Panc1 (cell line): ENCODE results near the gene NCK2. TPM values are rescaled to one million over a fixed set of nuclear protein-coding genes. Genes with fewer than 3 reads are reported as not detected.

Experiments used
- ATAC-seq: fragments of 200-7000 bp; cut with Tn5 transposase; 2 replicates; pipeline ENCODE4 v1.9.1; 2020; ENCODE audit warnings: mild to moderate bottlenecking, moderate library complexity
- BruUV-seq: library from RNA; stranded (reverse); fragments of 400-500 nt; replicated peaks from 2 replicates; lab custom pipeline; 2021; lab: Mats Ljungman, UMichigan
- CTCF ChIA-PET: fragments of 300-600 bp; sonication (Branson Sonifier 250); formaldehyde crosslinking; loops from one replicate; lab custom pipeline; 2022; ENCODE audit warnings: antibody characterized with exemption; lab: Charles Lee
- POLR2A ChIA-PET: fragments of 300-600 bp; sonication (Branson Sonifier 250); formaldehyde crosslinking; loops from one replicate; lab custom pipeline; 2022; ENCODE audit warnings: antibody characterized with exemption; lab: Charles Lee
- DNase-seq: peaks from one replicate; pipeline ENCODE4 v3.0.0-alpha.2; 2010; ENCODE audit warnings: low read depth, low spot score
- H3K27ac ChIP-seq: 2 replicates; pipeline ENCODE4 v1.5.1; 2011; ENCODE audit warnings: mild to moderate bottlenecking, low read length, inconsistent platforms
- H3K27me3 ChIP-seq: fragments of 200-500 bp; sonication (Bioruptor generic); 2 replicates; pipeline ENCODE4 v1.6.0; 2014; ENCODE audit warnings: low read length, inconsistent platforms; ENCODE audit not compliant: control insufficient read depth, insufficient read depth
- H3K36me3 ChIP-seq: fragments of 200-500 bp; sonication (Bioruptor generic); 2 replicates; pipeline ENCODE4 v1.5.1; 2014; ENCODE audit warnings: inconsistent platforms, mild to moderate bottlenecking, low read length, moderate library complexity; ENCODE audit not compliant: control insufficient read depth, insufficient read depth
- H3K4me1 ChIP-seq: 2 replicates; pipeline ENCODE4 v1.5.1; 2011; ENCODE audit warnings: inconsistent platforms, mild to moderate bottlenecking, low read length, moderate library complexity; ENCODE audit not compliant: control insufficient read depth, insufficient read depth
- H3K4me3 ChIP-seq, 2 experiments: 2 replicates each; pipeline ENCODE4 v1.5.1; 2011 to 2012; ENCODE audit warnings: low read depth in 2 of 2, low read length in 2 of 2, mild to moderate bottlenecking in 2 of 2, inconsistent platforms in 1 of 2, moderate library complexity in 1 of 2
- H3K9me3 ChIP-seq: fragments of 200-500 bp; sonication (Bioruptor generic); 2 replicates; pipeline ENCODE4 v1.5.1; 2014; ENCODE audit warnings: low read depth, mild to moderate bottlenecking, inconsistent platforms, low read length, moderate library complexity; ENCODE audit not compliant: control insufficient read depth, insufficient read depth
- POLR2AphosphoS5 ChIP-seq: IDR thresholded peaks from 2 replicates; pipeline ENCODE4 v1.6.1; 2012; ENCODE audit warnings: mild to moderate bottlenecking, low read depth, low read length, moderate library complexity
- SIN3A ChIP-seq: IDR thresholded peaks from 2 replicates; pipeline ENCODE4 v1.6.1; 2012; ENCODE audit warnings: low read depth, mild to moderate bottlenecking, low read length, moderate library complexity, borderline replicate concordance; ENCODE audit not compliant: insufficient read depth
- TCF7L2 ChIP-seq: IDR thresholded peaks from 2 replicates; pipeline ENCODE4 v1.6.1; 2011; ENCODE audit warnings: mild to moderate bottlenecking, low read depth, low read length, inconsistent platforms
- in situ Hi-C: cut with HindIII; loops from 2 replicates; pipeline ENCODE4 v1.10.0; 2016; ENCODE audit warnings: low sequenced_read_pairs, low pct_unique_long_range_greater_than_20kb
- intact Hi-C: fragments of 100-400 bp; cut with micrococcal nuclease; formaldehyde crosslinking; loops from one replicate; pipeline ENCODE4 v1.10.0; 2022; ENCODE audit not compliant: unreplicated experiment
- total RNA-seq: library from RNA; stranded (reverse); gene quantifications from one replicate; pipeline ENCODE4 v1.2.1, GENCODE V29; 2021; ENCODE audit not compliant: unreplicated experiment
- TF ChIP-seq, protein P1 (sequence below): fragments of 450-650 bp; IDR thresholded peaks from 2 replicates; pipeline ENCODE4 v1.5.1; 2017; ENCODE audit warnings: mild to moderate bottlenecking
- TF ChIP-seq, protein P2 (sequence below), 2 experiments: IDR thresholded peaks; 2 replicates each; pipeline ENCODE4 v1.6.1; 2011 to 2012; ENCODE audit warnings: low read depth in 2 of 2, control low read depth in 1 of 2, low read length in 1 of 2, mild to moderate bottlenecking in 1 of 2, moderate library complexity in 1 of 2; ENCODE audit not compliant: insufficient read depth in 1 of 2

The NCK2 gene
- total RNA-seq, 1 experiment from 2014 or later: 60.7 TPM

DNA sequence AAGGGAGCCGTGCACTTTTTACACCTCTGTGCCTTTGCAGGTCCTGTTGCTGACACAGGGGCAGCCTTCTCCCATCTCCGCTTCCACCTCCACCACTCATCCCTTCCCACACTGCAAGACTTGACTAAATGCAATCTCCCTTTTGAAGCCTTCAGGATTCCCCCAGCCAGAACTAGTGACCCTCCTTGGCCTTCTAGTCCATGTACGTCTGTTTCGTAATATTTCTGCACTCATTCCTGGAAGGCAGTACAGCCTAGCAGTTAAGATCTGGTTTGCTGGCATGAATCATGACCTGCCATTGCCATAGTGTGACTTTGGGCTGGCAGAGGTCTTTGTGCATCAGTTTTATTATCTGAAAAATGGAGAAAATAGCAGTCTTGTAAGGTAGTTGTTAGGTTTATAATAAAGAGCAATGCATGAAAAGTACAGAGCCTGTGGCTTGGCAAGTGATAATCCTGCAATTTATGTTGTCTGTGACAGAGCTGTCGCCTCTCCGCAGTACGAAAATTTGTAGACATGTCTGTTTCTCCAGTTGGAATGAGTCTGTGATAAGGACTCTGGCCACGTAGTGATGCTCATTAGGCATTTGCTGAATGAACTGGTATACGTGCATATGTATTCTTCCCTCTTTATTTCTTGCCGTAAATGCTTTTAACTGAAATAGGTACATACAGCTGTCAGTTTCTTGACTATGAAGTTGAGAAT lies 36.7 kb downstream of the NCK2 start:
- ATAC-seq (no peak), DNase-seq (no peak)
- Histone ChIP-seq H3K4me1 (no peaks in the 10 kb centered on the region; the same call in 1 of the 2 replicates), H3K27ac (no peak overlapping the region), H3K36me3 (no peaks in the 10 kb centered on the region), H3K27me3 (no peaks in the 10 kb centered on the region), H3K4me3 (no peak overlapping the region), H3K9me3 (no peaks in the 10 kb centered on the region)
- no TSS peak for BruUV-seq
- intact Hi-C loops (no loop called here), in situ Hi-C loops (no loop called here)
- CTCF ChIA-PET: no interaction called here
- POLR2A ChIA-PET: no interaction called here
- TF ChIP-seq SIN3A: no peak
- TF ChIP-seq POLR2AphosphoS5: no peak
- TF ChIP-seq TCF7L2: no peak
- TF ChIP-seq, protein P1, sequence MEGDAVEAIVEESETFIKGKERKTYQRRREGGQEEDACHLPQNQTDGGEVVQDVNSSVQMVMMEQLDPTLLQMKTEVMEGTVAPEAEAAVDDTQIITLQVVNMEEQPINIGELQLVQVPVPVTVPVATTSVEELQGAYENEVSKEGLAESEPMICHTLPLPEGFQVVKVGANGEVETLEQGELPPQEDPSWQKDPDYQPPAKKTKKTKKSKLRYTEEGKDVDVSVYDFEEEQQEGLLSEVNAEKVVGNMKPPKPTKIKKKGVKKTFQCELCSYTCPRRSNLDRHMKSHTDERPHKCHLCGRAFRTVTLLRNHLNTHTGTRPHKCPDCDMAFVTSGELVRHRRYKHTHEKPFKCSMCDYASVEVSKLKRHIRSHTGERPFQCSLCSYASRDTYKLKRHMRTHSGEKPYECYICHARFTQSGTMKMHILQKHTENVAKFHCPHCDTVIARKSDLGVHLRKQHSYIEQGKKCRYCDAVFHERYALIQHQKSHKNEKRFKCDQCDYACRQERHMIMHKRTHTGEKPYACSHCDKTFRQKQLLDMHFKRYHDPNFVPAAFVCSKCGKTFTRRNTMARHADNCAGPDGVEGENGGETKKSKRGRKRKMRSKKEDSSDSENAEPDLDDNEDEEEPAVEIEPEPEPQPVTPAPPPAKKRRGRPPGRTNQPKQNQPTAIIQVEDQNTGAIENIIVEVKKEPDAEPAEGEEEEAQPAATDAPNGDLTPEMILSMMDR: no peak
- TF ChIP-seq, protein P2, sequence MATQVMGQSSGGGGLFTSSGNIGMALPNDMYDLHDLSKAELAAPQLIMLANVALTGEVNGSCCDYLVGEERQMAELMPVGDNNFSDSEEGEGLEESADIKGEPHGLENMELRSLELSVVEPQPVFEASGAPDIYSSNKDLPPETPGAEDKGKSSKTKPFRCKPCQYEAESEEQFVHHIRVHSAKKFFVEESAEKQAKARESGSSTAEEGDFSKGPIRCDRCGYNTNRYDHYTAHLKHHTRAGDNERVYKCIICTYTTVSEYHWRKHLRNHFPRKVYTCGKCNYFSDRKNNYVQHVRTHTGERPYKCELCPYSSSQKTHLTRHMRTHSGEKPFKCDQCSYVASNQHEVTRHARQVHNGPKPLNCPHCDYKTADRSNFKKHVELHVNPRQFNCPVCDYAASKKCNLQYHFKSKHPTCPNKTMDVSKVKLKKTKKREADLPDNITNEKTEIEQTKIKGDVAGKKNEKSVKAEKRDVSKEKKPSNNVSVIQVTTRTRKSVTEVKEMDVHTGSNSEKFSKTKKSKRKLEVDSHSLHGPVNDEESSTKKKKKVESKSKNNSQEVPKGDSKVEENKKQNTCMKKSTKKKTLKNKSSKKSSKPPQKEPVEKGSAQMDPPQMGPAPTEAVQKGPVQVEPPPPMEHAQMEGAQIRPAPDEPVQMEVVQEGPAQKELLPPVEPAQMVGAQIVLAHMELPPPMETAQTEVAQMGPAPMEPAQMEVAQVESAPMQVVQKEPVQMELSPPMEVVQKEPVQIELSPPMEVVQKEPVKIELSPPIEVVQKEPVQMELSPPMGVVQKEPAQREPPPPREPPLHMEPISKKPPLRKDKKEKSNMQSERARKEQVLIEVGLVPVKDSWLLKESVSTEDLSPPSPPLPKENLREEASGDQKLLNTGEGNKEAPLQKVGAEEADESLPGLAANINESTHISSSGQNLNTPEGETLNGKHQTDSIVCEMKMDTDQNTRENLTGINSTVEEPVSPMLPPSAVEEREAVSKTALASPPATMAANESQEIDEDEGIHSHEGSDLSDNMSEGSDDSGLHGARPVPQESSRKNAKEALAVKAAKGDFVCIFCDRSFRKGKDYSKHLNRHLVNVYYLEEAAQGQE (IDR thresholded peaks at IDR 0.05; ENCODE audit: insufficient read depth in 1 of 2, low read depth in 2 of 2, low read length in 1 of 2): no peak

DNA sequence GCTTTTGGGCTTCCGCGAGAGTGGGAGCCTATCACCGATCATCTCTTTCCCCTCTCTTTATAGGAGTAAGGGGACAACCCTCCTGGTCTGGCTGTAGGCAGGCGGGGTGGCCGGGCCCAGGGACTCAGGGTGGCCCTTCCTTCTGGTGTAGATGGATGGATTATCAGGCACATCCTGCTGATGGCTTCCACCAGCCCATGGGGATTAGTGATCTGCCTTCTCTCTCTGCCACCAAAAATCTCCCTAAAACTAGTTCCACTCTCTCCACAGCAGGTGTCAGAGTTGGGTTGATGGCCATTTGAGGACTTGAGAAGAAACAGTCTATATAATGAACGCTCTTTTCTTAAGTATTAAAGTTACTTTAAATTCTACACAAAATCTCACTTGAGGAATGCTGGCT lies 37.4 kb downstream of the NCK2 start:
- Histone ChIP-seq H3K27ac (no peak overlapping the region), H3K4me1 (no peaks in the 10 kb centered on the region; the same call in 1 of the 2 replicates), H3K9me3 (no peaks in the 10 kb centered on the region), H3K36me3 (no peaks in the 10 kb centered on the region), H3K27me3 (no peaks in the 10 kb centered on the region), H3K4me3 (no peak overlapping the region)
- ATAC-seq (no peak), DNase-seq (no peak)
- intact Hi-C loops (no loop called here), in situ Hi-C loops (no loop called here)
- CTCF ChIA-PET: no interaction called here
- POLR2A ChIA-PET: no interaction called here
- TF ChIP-seq, protein P1: no peak
- TF ChIP-seq, protein P2 (IDR thresholded peaks at IDR 0.05; ENCODE audit: insufficient read depth in 1 of 2, low read depth in 2 of 2, low read length in 1 of 2): no peak
- TF ChIP-seq POLR2AphosphoS5 (no peak), TCF7L2 (no peak), SIN3A (no peak)
- BruUV-seq: no TSS peak
